Fibroblast of skin of back (primary cell): ENCODE measurements around the gene ARHGEF37.

ENCODE experiments used
- DNase-seq: peaks from one replicate; pipeline ENCODE4 v3.0.0-alpha.2; 2013

Gene ARHGEF37

GRCh38 chr5:149679876-149680809 is 98.8 kb downstream of the ARHGEF37 start:
- DNase-seq, result no peak

GRCh38 chr5:149680810-149681221 is 99.5 kb downstream of the ARHGEF37 start:
- DNase-seq, result no peak

DNA sequence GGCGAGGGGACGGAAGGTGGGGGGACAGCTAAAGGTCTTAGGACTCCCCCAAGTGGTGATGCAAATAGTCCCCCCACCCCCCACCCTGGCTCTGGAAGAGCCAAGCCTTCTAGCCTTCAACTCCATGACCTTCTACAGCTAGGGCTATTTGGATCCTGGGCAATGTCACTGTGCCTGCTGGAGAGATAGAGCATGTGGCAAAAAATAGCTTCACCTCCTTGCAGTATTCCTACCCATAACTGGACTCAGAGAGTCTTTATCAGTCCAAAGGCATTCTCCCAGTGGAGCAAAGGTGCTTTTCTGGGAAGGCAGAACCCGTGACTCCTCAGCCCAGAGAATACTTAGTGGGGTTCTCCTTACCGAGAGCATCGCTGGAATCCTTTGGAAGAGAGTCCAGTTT is 100.0 kb downstream of the ARHGEF37 start:
- no peak for DNase-seq

GRCh38 chr5:149681922-149682321 is 100.6 kb downstream of the ARHGEF37 start:
- DNase-seq, result no peak

GRCh38 chr5:149682532-149683075 is 101.3 kb downstream of the ARHGEF37 start:
- DNase-seq, result no peak

DNA sequence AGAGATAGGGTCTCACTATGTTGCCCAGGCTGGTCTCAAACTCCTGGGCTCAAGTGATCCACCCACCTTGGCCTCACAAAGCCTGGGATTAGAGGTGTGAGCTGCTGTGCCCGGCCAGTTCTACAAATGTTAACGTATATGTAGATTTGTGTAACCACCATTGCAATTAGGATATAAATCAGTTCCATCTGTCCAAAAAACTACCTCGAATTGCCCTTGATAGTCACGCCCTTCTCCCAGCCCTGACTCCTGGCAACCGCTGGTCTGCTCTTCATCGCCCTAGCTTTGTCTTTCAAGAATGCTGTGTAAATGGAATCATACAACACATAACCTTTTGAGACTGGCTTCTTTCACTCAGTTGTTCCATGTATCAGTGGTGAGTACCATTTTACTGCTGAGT is 102.7 kb downstream of the ARHGEF37 start:
- no peak for DNase-seq

DNA sequence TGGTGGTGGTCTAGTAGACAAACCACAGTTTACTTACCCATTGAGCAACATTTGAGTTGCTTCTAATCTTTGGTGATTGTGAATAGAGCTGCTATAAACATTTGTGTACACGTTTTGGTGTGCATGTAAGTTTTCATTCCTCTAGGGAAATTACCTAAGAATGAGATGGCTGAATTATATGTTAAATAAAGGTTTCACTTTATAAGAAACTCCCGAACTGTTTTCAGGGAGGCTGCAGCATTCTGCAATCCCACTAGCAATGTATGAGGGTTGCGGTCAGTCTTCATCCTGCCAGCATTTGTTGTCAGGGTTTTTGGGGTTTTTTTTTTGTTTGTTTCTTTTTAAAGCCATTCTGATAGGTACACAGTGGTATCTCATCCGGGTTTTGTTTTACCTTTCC is 103.1 kb downstream of the ARHGEF37 start:
- DNase-seq, result no peak
